Skeletal muscle tissue (tissue), 4 donors: Measurements from ENCODE around the gene ADARB1. TPM values are rescaled to one million over a fixed set of nuclear protein-coding genes. Genes with fewer than 3 reads are reported as not detected.

Experiments used
- H3K27ac ChIP-seq: one replicate; pipeline ENCODE4 v1.7.0; 2013; ENCODE audit warnings: mild to moderate bottlenecking, low read depth, low read length, inconsistent platforms
- H3K27me3 ChIP-seq, 3 donors: one replicate each; pipeline ENCODE4 v1.7.0; 2013; ENCODE audit warnings: low read length in 3 of 3; ENCODE audit not compliant: control insufficient read depth in 3 of 3, insufficient read depth in 3 of 3
- H3K36me3 ChIP-seq, 3 donors: one replicate each; pipeline ENCODE4 v1.7.0; 2013; ENCODE audit warnings: low read length in 3 of 3; ENCODE audit not compliant: control insufficient read depth in 3 of 3, insufficient read depth in 3 of 3
- H3K4me1 ChIP-seq, 3 donors: one replicate each; pipeline ENCODE4 v1.7.0; 2013; ENCODE audit warnings: low read length in 3 of 3, mild to moderate bottlenecking in 3 of 3; ENCODE audit not compliant: control insufficient read depth in 3 of 3, insufficient read depth in 3 of 3
- H3K4me3 ChIP-seq, 3 donors: one replicate each; pipeline ENCODE4 v1.7.0; 2013; ENCODE audit warnings: low read length in 3 of 3
- H3K9ac ChIP-seq, 3 donors: one replicate each; pipeline ENCODE4 v1.7.0; 2013; ENCODE audit warnings: low read length in 3 of 3, mild to moderate bottlenecking in 3 of 3, moderate library complexity in 2 of 3, low read depth in 1 of 3
- H3K9me3 ChIP-seq, 3 donors: one replicate each; pipeline ENCODE4 v1.7.0; 2013; ENCODE audit warnings: low read length in 3 of 3; ENCODE audit not compliant: control insufficient read depth in 3 of 3
- total RNA-seq: library from RNA; depleted of rRNA; stranded (reverse); fragments of >200 nt; gene quantifications from one replicate; pipeline ENCODE4 v1.2.3, GENCODE V29; 2014
- donor health status: Osteomylitis.

ADARB1 gene
- total RNA-seq, 1 donor from 2014 or later = 16.2 TPM

DNA sequence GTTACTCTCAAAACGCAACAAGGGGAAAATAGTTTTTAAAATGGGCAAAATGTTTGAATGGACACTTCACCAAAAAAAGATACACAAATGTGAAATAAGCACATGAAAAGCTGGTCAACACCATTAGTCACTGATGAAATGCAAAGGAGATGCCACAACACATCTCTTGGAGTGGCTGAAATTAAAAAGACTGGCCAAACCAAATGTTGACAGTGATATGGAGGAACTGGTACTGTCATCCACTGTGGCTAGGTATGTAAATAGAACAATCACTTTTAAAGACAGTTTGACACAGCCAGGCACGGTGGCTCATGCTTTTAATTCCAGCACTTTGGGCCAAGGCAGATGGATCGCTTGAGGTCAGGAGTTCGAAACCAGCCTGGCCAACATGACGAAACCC is 122.2 kb downstream of the ADARB1 start:
- Histone ChIP-seq H3K36me3 (peaks cover 4 to 20% (median 9%) of the 10 kb centered on the region in 3 donors), H3K4me3 (no peak overlapping the region), H3K9ac (no peak overlapping the region), H3K27me3 (no peaks in the 10 kb centered on the region), H3K27ac (no peak overlapping the region), H3K4me1 (peaks cover 0 to 3% (median 0%) of the 10 kb centered on the region in 3 donors), H3K9me3 (no peaks in the 10 kb centered on the region)

DNA sequence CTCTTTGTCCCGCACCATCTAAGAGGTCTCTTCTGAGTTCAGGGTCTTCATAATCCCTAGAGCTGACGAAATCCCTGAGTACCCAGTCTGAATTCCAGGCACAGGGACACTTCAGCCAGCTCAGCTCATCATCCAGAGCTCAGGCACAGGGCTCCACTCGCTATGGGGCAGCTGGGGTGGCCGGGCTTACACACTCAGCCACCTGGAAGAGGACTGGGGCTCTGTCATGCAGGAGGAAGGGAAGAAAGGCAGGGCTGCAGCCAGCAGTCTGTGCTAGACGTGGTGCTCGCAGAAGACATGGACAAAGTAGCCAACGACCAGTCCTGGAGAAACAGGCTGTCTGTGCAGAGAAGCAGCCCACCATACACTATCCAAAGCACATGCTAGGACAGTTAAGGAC is 124.8 kb downstream of the ADARB1 start:
- H3K4me3 ChIP-seq = no peak overlapping the region
- H3K9me3 ChIP-seq = no peaks in the 10 kb centered on the region
- no peak overlapping the region for H3K9ac ChIP-seq
- H3K36me3 ChIP-seq = peaks cover 5 to 26% (median 7%) of the 10 kb centered on the region in 3 donors
- no peaks in the 10 kb centered on the region for H3K27me3 ChIP-seq
- H3K4me1 ChIP-seq = peaks cover 0 to 3% (median 0%) of the 10 kb centered on the region in 3 donors
- no peak overlapping the region for H3K27ac ChIP-seq

DNA sequence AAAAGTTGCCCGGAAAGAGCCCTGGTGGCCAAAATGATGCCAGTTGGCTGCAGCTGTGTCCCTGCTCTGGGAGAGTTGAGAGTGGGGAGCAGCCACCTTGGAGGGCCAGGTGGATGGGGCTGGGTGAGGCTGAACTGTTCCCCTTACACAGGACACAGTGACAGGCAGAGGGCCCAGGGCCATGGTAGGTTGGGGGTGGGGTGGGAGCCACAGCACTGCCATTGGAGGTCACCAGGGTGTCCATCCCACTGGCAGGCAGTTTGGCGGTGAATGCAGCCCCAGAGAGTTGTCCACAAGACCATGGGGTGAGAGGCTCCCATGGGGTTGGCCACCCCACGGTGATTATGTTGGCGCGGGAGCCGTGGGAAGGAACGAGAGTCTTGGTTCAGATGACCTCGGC is 125.7 kb downstream of the ADARB1 start:
- peaks cover 0 to 3% (median 0%) of the 10 kb centered on the region in 3 donors for H3K4me1 ChIP-seq
- no peaks in the 10 kb centered on the region for H3K9me3 ChIP-seq
- no peak overlapping the region for H3K4me3 ChIP-seq
- no peaks in the 10 kb centered on the region for H3K27me3 ChIP-seq
- peaks cover 11 to 29% (median 12%) of the 10 kb centered on the region in 3 donors for H3K36me3 ChIP-seq
- no peak overlapping the region for H3K27ac ChIP-seq
- no peak overlapping the region for H3K9ac ChIP-seq

DNA sequence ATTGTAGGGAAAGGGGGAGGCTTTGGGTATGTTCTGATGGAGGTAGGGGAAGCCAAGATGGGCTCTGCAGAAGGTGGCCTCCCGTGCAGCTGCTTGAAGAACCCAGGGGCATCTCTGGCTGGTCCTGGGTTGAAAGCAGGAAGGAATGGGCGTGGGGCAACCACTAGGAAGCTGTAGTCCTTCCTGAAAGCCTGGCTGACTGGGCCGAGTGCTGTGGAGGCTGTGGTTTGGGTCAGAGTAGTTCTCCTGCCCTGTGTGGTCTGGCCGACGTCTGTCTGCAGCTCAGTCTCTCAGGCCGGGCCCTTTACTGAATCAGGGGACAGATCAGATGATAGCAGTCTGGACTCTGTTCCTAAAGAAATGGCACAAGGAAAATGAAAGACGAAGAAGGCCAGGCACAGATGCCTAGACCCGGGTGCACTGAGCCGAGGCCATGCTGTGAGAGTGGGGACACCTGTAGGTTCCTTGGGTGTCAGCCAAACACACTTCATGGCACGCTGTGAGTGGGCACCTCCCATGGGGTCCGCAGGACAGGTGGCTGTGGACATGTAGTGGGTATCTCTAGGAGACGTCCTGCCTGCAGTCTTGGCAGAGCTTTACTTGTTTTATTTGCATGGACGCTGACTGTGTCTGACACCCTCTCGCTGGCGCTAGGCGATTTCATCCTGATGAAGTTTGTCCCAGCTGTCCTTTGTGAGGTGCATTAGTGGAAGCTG is 126.4 kb downstream of the ADARB1 start:
- H3K27me3 ChIP-seq = no peaks in the 10 kb centered on the region
- H3K9me3 ChIP-seq = no peaks in the 10 kb centered on the region
- H3K4me1 ChIP-seq = peaks cover 0 to 3% (median 0%) of the 10 kb centered on the region in 3 donors
- no peak overlapping the region for H3K9ac ChIP-seq
- peaks cover 11 to 32% (median 16%) of the 10 kb centered on the region in 3 donors for H3K36me3 ChIP-seq
- H3K4me3 ChIP-seq = no peak overlapping the region
- no peak overlapping the region for H3K27ac ChIP-seq

DNA sequence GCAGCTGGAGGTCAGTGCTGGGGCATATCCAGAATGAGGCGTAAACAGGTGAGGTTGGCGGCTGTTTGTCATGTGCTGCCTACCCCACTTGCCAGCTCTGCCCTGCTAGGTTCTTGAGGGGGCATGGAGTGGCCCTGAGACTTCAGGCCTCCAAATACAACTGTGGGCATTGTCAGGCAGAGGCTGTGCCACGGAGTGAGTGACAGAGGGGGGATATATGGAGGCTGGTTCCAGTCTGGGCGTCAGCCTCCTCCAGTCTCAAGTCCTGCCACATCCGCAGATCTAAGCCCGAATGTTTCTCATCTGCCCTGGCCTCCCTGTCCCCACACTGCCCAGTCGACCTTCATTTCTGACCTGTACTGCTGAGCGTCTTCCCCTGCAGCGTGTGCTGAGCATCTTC is 128.0 kb downstream of the ADARB1 start:
- Histone ChIP-seq H3K4me3 (no peak overlapping the region), H3K9me3 (no peaks in the 10 kb centered on the region), H3K36me3 (peaks cover 13 to 30% (median 19%) of the 10 kb centered on the region in 3 donors), H3K4me1 (peaks cover 0 to 3% (median 0%) of the 10 kb centered on the region in 3 donors), H3K27me3 (no peaks in the 10 kb centered on the region), H3K9ac (no peak overlapping the region), H3K27ac (no peak overlapping the region)

DNA sequence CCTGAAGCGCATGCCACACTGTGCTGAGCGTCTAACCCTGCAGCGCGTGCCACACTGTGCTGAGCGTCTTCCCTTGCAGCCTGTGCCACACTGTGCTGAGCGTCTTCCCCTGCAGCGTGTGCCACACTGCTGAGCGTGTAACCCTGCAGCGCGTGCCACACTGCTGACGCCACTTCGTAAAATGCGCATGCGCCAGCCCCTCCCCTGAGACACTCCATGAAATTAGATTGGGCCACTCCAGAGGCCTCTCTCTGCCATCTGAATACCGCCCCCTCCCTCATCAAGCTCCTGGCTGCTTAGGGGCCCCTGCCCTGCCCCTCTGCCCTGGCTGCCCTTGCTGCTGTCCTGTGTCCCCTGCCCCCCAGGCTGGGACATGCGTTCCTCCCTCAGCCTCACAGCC is 128.5 kb downstream of the ADARB1 start:
- H3K9me3 ChIP-seq = no peaks in the 10 kb centered on the region
- no peak overlapping the region for H3K4me3 ChIP-seq
- H3K9ac ChIP-seq = no peak overlapping the region
- peaks cover 0 to 3% (median 0%) of the 10 kb centered on the region in 3 donors for H3K4me1 ChIP-seq
- H3K27ac ChIP-seq = no peak overlapping the region
- H3K27me3 ChIP-seq = no peaks in the 10 kb centered on the region
- H3K36me3 ChIP-seq = peaks cover 13 to 29% (median 17%) of the 10 kb centered on the region in 3 donors

DNA sequence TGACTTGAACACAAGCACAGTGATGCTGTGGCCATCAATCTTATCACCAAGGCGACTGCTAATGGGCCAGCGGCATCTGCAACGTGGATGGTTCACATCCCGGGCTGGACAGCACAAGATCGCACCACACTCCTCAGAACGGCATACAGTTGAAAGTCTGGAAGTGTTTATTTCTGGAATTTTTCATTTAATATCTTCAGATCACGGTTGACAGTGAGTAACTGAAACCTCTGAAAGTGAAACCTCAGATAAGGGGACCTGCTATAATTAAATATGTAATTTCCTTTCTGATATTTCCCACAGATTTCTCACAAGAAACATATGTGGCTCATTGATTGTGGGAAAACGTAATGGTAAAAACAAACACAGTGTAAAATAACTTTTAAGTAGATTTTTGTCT is 129.6 kb downstream of the ADARB1 start:
- H3K9me3 ChIP-seq = no peaks in the 10 kb centered on the region
- no peaks in the 10 kb centered on the region for H3K27me3 ChIP-seq
- no peak overlapping the region for H3K27ac ChIP-seq
- H3K4me3 ChIP-seq = no peak overlapping the region
- no peak overlapping the region for H3K9ac ChIP-seq
- H3K36me3 ChIP-seq = peaks cover 17 to 29% (median 17%) of the 10 kb centered on the region in 3 donors
- H3K4me1 ChIP-seq = peaks cover 0 to 3% (median 0%) of the 10 kb centered on the region in 3 donors

DNA sequence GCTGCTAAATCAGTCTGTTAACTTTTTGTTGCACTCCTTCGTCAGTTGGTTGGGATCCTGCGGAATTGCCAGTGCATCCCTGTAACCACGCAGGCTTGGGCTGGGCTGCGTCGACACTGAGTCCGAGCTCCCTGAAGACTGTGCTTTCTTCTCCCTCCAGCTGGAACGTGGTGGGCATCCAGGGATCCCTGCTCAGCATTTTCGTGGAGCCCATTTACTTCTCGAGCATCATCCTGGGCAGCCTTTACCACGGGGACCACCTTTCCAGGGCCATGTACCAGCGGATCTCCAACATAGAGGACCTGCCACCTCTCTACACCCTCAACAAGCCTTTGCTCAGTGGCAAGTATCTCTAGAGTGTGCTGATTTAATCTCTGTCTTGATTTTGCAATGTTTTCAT is 130.0 kb downstream of the ADARB1 start:
- Histone ChIP-seq H3K4me3 (no peak overlapping the region), H3K9me3 (no peaks in the 10 kb centered on the region), H3K4me1 (peaks cover 0 to 3% (median 0%) of the 10 kb centered on the region in 3 donors), H3K9ac (no peak overlapping the region), H3K36me3 (peaks cover 17 to 29% (median 17%) of the 10 kb centered on the region in 3 donors), H3K27ac (no peak overlapping the region), H3K27me3 (no peaks in the 10 kb centered on the region)

DNA sequence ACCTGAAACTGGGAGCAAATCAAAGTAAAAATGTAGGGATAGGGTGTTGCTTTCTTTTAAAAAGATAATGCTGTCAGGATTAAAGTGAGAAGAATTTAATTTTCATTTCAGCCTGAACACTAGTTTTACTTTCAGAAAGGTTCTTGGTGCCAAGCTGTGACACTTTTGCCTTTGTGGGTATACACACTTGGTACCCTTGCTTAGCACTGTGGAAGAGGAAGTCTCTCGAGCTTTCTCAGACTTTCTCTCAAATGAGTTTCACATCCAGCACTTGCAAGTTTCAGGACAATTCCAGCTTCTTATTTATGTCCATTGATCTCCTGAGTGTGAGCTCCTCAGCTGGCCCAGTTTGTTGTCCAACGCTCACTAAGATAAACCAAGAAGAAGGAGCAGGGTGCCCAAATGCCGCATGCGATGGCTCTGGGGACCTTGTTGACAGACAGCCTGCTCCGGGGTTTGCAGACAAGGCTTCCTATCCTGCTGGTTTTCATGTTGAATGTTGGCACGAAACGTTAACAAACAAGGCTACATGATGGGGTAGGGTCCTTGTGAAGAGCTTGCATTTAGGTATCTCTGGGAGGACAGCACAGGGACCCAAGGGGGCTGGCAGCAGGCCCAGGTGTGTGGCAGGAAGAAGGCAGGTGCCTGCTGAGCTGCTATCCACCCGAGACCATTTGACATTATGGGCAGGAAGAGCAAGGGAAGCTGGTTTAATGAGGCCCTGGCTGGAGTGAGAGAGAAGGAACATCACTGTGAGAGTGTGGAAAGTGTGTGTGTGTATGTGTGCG is 133.7 kb downstream of the ADARB1 start:
- Histone ChIP-seq H3K27me3 (no peaks in the 10 kb centered on the region), H3K9ac (no peak overlapping the region), H3K36me3 (peaks cover 23 to 40% (median 28%) of the 10 kb centered on the region in 3 donors), H3K4me1 (no peaks in the 10 kb centered on the region), H3K27ac (no peak overlapping the region), H3K9me3 (no peaks in the 10 kb centered on the region), H3K4me3 (no peak overlapping the region)

DNA sequence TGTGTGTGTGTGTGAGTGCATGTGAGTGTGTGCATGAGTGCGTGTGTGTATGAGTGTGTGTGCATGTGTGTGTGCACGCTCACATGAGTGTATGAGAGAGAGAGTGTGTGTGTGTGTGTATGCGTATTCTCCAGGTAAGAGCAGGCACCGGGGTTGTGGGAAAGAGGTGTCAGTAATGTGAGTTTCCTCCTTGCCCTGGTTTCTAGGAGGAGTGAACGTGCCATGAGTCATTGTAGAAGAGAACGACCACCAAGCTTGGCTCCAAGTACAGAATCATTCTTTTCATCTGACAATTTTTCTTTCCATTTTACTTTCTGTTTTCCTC is 134.2 kb downstream of the ADARB1 start:
- peaks cover 20 to 37% (median 26%) of the 10 kb centered on the region in 3 donors for H3K36me3 ChIP-seq

More for the DNA sequence above, 134.2 kb downstream of the ADARB1 start:
- no peak overlapping the region for H3K9ac ChIP-seq
- H3K27me3 ChIP-seq = no peaks in the 10 kb centered on the region
- no peaks in the 10 kb centered on the region for H3K4me1 ChIP-seq
- no peaks in the 10 kb centered on the region for H3K9me3 ChIP-seq
- no peak overlapping the region for H3K27ac ChIP-seq
- no peak overlapping the region for H3K4me3 ChIP-seq
